ENCODE measurements around the gene RPAP3.

DNA sequence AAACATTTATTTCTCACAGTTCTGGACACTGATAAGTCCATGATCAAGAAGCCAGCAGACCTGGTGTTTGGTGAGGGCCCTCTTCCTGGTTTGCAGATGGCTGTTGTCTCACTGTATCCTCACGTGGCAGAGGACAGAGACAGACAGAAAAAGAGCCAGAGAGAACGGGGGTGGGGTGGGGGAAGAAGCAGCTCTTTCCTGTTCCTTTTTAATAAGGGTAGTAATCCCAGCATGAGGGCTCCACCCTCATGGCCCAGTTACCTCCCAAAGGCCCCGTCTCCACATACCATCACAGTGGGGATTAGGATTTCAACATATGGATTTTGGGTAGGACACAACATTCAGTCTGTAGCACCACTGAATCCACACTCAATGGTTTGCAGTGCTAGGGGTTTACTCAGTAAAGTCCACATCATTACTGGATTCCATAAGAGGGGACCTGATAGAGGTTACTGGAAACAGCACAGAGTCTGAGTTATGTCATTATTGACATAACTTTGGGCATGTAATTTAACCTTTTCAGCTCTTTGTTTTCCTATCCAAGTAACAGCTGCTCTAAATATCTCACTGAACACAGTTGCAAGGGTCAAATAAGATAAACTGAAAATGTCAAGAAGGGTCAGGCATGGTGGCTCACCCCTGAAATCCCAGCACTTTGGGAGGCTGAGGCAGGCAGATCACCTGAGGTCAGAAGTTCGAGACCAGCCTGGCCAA, 53.2 kb downstream of the RPAP3 start:
- TF ChIP-seq, protein P1, sequence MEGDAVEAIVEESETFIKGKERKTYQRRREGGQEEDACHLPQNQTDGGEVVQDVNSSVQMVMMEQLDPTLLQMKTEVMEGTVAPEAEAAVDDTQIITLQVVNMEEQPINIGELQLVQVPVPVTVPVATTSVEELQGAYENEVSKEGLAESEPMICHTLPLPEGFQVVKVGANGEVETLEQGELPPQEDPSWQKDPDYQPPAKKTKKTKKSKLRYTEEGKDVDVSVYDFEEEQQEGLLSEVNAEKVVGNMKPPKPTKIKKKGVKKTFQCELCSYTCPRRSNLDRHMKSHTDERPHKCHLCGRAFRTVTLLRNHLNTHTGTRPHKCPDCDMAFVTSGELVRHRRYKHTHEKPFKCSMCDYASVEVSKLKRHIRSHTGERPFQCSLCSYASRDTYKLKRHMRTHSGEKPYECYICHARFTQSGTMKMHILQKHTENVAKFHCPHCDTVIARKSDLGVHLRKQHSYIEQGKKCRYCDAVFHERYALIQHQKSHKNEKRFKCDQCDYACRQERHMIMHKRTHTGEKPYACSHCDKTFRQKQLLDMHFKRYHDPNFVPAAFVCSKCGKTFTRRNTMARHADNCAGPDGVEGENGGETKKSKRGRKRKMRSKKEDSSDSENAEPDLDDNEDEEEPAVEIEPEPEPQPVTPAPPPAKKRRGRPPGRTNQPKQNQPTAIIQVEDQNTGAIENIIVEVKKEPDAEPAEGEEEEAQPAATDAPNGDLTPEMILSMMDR (IDR thresholded peaks at IDR 0.05), result no peak
- no peak for TF ChIP-seq POLR2A (IDR thresholded peaks at IDR 0.05)
- TF ChIP-seq EP300 (IDR thresholded peaks at IDR 0.05), result no peak

Data from ovary (tissue), 3 donors.